HG03521 (cell line): ENCODE results near the gene LDAH.

Experiments
- ATAC-seq: cut with Tn5 transposase; IDR thresholded peaks from one replicate; pipeline ENCODE4 v1.9.1; 2021; ENCODE audit warnings: mild to moderate bottlenecking, moderate library complexity; ENCODE audit not compliant: unreplicated experiment

The LDAH gene

GRCh38 chr2:20641123-20641985 lies 181.5 kb downstream of the LDAH start:
- no peak for ATAC-seq

DNA sequence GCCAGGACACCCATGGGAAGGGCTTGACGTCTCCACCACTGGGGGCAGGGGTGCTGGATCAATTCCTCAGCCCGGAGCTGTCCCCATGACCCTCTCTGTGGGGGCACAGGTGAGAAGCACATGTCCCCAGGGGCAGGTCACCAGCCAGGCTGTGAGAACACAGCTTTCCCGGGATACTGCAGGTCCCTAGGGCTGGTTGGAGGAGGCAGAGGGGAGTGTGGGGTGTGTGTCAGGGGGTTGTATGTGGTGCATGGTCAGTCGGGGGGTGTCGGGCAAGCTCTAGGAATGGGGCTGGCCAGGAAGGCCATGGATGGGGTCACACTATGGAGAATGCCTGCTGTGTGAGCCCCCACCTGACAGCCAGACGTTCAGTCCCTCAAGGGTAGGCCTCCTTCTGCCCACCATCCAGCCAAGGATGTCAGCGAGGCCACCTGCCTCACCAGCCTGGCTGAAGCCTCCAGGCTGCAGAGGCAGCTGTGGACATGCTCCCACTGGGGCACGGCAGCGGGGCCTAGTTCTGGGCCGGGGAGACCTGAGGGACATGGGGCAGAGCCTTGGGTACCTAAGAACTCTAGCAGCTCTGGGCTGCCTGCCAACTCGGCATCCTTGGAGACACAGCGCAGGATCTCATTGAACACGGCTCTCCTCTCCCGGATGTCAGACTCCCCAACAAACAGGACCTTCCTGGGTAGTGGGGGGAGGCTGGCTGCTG lies 182.3 kb downstream of the LDAH start:
- no peak for ATAC-seq

DNA sequence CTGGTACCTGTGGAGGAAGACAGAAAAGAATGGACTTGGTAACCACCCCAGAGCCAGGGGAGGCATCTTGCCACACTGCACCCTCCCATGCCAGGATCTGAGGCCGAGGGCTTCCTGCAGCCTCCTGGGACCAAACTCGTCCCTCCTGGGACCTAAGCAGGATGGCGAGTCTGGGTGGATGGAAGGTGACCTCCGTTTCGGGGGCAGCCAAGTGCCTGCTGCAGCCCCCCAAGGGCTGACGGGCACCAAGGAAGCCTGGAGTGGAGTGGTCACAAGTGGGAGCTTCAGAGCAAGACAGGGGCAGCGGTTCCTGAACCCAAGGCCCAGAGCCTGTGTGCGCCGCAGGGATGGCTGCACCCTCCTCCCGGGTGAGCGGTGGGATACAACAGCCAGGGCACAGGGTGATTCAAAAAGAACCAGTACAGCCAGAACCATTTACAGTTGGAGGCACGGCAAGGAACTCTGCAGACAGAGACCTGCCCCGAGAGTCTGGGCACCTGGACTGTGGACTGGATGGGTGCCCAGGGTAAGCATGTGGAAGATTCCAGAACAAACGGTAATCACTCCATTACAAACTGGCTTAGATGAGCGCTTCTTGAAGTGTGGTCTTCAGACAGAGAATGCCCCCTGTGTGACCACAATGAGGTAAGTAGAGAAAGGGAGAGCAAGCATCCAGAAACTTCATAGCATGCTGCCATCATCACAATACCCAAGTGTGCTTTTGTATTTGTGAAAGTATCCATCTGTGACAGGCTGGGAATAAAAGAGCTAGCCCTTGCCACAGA lies 184.1 kb downstream of the LDAH start:
- no peak for ATAC-seq

DNA sequence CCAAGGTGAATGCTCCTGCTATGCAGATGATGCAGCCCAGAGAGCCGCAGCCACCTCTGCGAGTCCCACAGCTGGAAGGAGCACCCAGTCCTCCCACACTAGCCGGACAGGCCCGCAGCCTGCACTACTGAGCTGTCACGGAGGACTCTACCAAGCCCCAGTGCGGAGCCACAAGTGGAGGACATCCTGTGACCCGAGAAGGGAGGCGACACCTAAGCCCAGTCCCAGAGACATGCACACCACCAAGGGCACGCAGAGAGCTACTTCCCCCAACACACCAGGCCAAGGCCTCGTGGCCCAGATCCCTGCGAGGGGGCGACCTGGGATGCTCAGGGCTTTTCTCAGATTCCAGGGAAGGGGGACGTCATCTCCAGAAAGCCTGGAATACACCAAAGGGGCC lies 184.9 kb downstream of the LDAH start:
- ATAC-seq = no peak

- ATAC-seq = no peak
Observed at GRCh38 chr2:20637147-20637546, 185.8 kb downstream of the LDAH start.

GRCh38 chr2:20635675-20636584 lies 187.0 kb downstream of the LDAH start:
- ATAC-seq = peak; percentile 80

GRCh38 chr2:20635113-20635510 lies 187.8 kb downstream of the LDAH start:
- no peak for ATAC-seq

DNA sequence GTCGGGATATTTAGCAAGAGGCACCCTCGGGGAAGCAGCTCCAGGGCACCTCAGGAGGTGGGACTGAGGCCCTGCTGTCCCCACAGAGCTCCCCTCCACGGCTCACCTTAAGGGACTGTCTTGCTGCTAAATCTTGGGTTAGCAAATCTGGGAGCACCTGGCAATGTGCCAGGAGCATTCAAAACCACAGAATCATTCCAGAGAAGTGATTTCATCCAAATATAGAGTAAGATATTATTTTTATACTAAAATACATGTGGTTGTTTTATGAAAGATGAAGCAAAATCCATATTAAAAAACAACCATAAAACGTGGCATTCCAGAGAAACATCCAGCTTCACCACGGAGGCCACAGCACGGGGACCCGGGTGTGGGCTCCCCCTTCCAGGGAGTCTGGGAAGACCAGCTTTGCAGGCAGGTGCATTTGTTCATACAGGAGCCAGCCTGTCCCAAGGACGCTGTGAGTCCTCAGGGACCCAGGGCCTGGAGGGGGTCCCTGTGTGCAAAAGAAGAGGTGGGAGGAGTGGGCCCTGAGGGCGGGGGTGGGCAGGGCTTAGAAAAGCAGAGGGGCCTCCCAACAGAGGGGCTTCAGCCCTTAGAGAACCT lies 188.3 kb downstream of the LDAH start:
- no peak for ATAC-seq
